Measurements from ENCODE around the gene NUS1. TPM values are rescaled to one million over a fixed set of nuclear protein-coding genes. Genes with fewer than 3 reads are reported as not detected.
"Not testable (repeated sequence)": the region's sequence is repeated elsewhere in the genome, so short reads cannot be mapped to it uniquely, and the experiment has no call there.

NUS1 gene
- total RNA-seq, 1 experiment from 2014 or later = 56.9 TPM

GRCh38 chr6:117718895-117719294 lies 43.6 kb downstream of the NUS1 start:
- no peak overlapping the region for H4K8ac ChIP-seq (replicated peaks; ENCODE audit: insufficient read length, low read depth, low read length)
- H3T11ph ChIP-seq (ENCODE audit: low read length) = no peak overlapping the region
- no peak overlapping the region for H2AK5ac ChIP-seq (ENCODE audit: insufficient read length, low read length)
- no peak overlapping the region for H3K18ac ChIP-seq (ENCODE audit: insufficient read length, low read depth, low read length)
- no peak overlapping the region for H3K23ac ChIP-seq (ENCODE audit: insufficient read length, low read depth, low read length)
- peaks cover 26 to 29% of the 10 kb centered on the region in 2 experiments for H3K9me3 Mint-ChIP-seq
- H4K20me1 ChIP-seq (ENCODE audit: control insufficient read depth, insufficient read depth, insufficient read length) = no peaks in the 10 kb centered on the region
- H3K27ac Mint-ChIP-seq = no peak overlapping the region
- no peak overlapping the region for H3K4me3 Mint-ChIP-seq
- H2BK5ac ChIP-seq (ENCODE audit: insufficient read length, low read length) = no peak overlapping the region
- H3K23me2 ChIP-seq (ENCODE audit: insufficient read length, low read depth, low read length, poor library complexity, severe bottlenecking) = no peaks in the 10 kb centered on the region
- H3K14ac ChIP-seq (ENCODE audit: insufficient read depth, low read length) = no peak overlapping the region
- no peak overlapping the region for H3K27ac ChIP-seq (ENCODE audit: insufficient read length, low read depth, low read length)
- peaks cover 3% of the 10 kb centered on the region; the same call in 1 of the 2 replicates for H3K27me3 Mint-ChIP-seq (ENCODE audit: low read depth)
- no peak overlapping the region for H2AFZ ChIP-seq (ENCODE audit: low read length)
- no peak overlapping the region for H3K4ac ChIP-seq (ENCODE audit: low read depth, low read length)
- H3K4me1 Mint-ChIP-seq = no peaks in the 10 kb centered on the region
- H3K36me3 Mint-ChIP-seq (ENCODE audit: insufficient read depth in 1 of 3, low read depth in 3 of 3) = peaks cover 14 to 18% (median 17%) of the 10 kb centered on the region in 3 experiments
- no peak for TF ChIP-seq CTCF (conservative IDR thresholded peaks at IDR 0.05)
- no peak overlapping the region for H3K9ac ChIP-seq (ENCODE audit: extremely low read depth, insufficient read length, low read length)
- H3K56ac ChIP-seq (ENCODE audit: insufficient read length, low read depth, low read length) = no peak overlapping the region
- H2BK15ac ChIP-seq (ENCODE audit: low read depth, low read length) = no peak overlapping the region
- H3K9me3 ChIP-seq (ENCODE audit: control insufficient read depth, low read depth, low read length) = peaks cover 14% of the 10 kb centered on the region
- H2BK12ac ChIP-seq (ENCODE audit: insufficient read length, low read depth, low read length) = no peak overlapping the region
- H3K79me2 ChIP-seq (ENCODE audit: insufficient read depth, low read length) = no peaks in the 10 kb centered on the region
- DNase-seq = no peak
- H2BK20ac ChIP-seq (ENCODE audit: low read depth, low read length, poor library complexity, severe bottlenecking) = no peak overlapping the region
- H3K79me1 ChIP-seq (ENCODE audit: insufficient read depth, low read depth, low read length, poor library complexity, severe bottlenecking) = no peaks in the 10 kb centered on the region
- no peak overlapping the region for H2BK120ac ChIP-seq (ENCODE audit: low read depth, low read length, poor library complexity, severe bottlenecking)
- H3K4me1 ChIP-seq (ENCODE audit: insufficient read depth, low read length) = no peaks in the 10 kb centered on the region
- no peaks in the 10 kb centered on the region for H3K27me3 ChIP-seq (ENCODE audit: insufficient read depth, low read length)
- H3K4me2 ChIP-seq (ENCODE audit: insufficient read depth, insufficient read length, low read length) = no peak overlapping the region
- H4K91ac ChIP-seq (ENCODE audit: insufficient read length, low read depth, low read length) = no peak overlapping the region
- H4K5ac ChIP-seq (ENCODE audit: insufficient read length, low read depth, low read length) = no peak overlapping the region

- H3T11ph ChIP-seq (ENCODE audit: low read length); H3K9ac ChIP-seq (ENCODE audit: extremely low read depth, insufficient read length, low read length); H2BK5ac ChIP-seq (ENCODE audit: insufficient read length, low read length); H2BK15ac ChIP-seq (ENCODE audit: low read depth, low read length); H3K23me2 ChIP-seq (ENCODE audit: insufficient read length, low read depth, low read length, poor library complexity, severe bottlenecking); H2AFZ ChIP-seq (ENCODE audit: low read length); H2BK20ac ChIP-seq (ENCODE audit: low read depth, low read length, poor library complexity, severe bottlenecking); H3K4ac ChIP-seq (ENCODE audit: low read depth, low read length); H3K23ac ChIP-seq (ENCODE audit: insufficient read length, low read depth, low read length); H3K79me2 ChIP-seq (ENCODE audit: insufficient read depth, low read length); DNase-seq; H3K27ac ChIP-seq (ENCODE audit: insufficient read length, low read depth, low read length); H3K4me3 Mint-ChIP-seq; H3K56ac ChIP-seq (ENCODE audit: insufficient read length, low read depth, low read length); H2AK5ac ChIP-seq (ENCODE audit: insufficient read length, low read length); H3K27ac Mint-ChIP-seq; H4K8ac ChIP-seq (replicated peaks; ENCODE audit: insufficient read length, low read depth, low read length); H2BK120ac ChIP-seq (ENCODE audit: low read depth, low read length, poor library complexity, severe bottlenecking); H3K79me1 ChIP-seq (ENCODE audit: insufficient read depth, low read depth, low read length, poor library complexity, severe bottlenecking); H3K4me1 ChIP-seq (ENCODE audit: insufficient read depth, low read length); H3K27me3 ChIP-seq (ENCODE audit: insufficient read depth, low read length); H4K5ac ChIP-seq (ENCODE audit: insufficient read length, low read depth, low read length); H3K14ac ChIP-seq (ENCODE audit: insufficient read depth, low read length); H3K4me1 Mint-ChIP-seq; H2BK12ac ChIP-seq (ENCODE audit: insufficient read length, low read depth, low read length); H4K91ac ChIP-seq (ENCODE audit: insufficient read length, low read depth, low read length); H3K27me3 Mint-ChIP-seq (ENCODE audit: low read depth); H4K20me1 ChIP-seq (ENCODE audit: control insufficient read depth, insufficient read depth, insufficient read length); H3K4me2 ChIP-seq (ENCODE audit: insufficient read depth, insufficient read length, low read length); H3K18ac ChIP-seq (ENCODE audit: insufficient read length, low read depth, low read length): not testable (repeated sequence)
- Mint-ChIP-seq H3K9me3 (peaks cover 26 to 29% of the 10 kb centered on the region in 2 experiments), H3K36me3 (ENCODE audit: insufficient read depth in 1 of 3, low read depth in 3 of 3) (peaks cover 14 to 18% (median 17%) of the 10 kb centered on the region in 3 experiments)
- peaks cover 14% of the 10 kb centered on the region for H3K9me3 ChIP-seq (ENCODE audit: control insufficient read depth, low read depth, low read length)
- no CpG with 5 or more reads among the region's 12 CpGs for WGBS (ENCODE audit: extremely low coverage, insufficient read length, low lambda C conversion rate)
Observed at GRCh38 chr6:117721520-117721919, 46.3 kb downstream of the NUS1 start.

Measured in H9 (cell line).